GM12878 (cell line): Measurements from ENCODE around the gene ITCH.

Experiments
- CTCF ChIP-seq, 3 experiments: IDR thresholded peaks in 2 of 3; conservative IDR thresholded peaks in 1 of 3; 2 replicates each; pipeline ENCODE4 v1.5.1; 2011; ENCODE audit warnings: low read depth in 3 of 3, low read length in 3 of 3, mild to moderate bottlenecking in 3 of 3, control low read depth in 2 of 3, moderate library complexity in 2 of 3, inconsistent platforms in 1 of 3, mixed read lengths in 1 of 3; ENCODE audit not compliant: control insufficient read depth in 2 of 3, insufficient read depth in 1 of 3; ENCODE audit errors: extremely low read depth in 1 of 3
- EZH2 ChIP-seq: IDR thresholded peaks from 2 replicates; pipeline ENCODE4 v1.6.1; 2012; ENCODE audit warnings: low read depth, mild to moderate bottlenecking, control low read depth, inconsistent platforms, low read length, borderline replicate concordance; ENCODE audit not compliant: control insufficient read depth
- FOXK2 ChIP-seq: fragments of 450-650 bp; IDR thresholded peaks from 2 replicates; pipeline ENCODE4 v1.6.1; 2017; ENCODE audit warnings: mild to moderate bottlenecking, moderate library complexity
- MTA3 ChIP-seq: IDR thresholded peaks from 2 replicates; pipeline ENCODE4 v1.6.1; 2012; ENCODE audit warnings: low read length, inconsistent platforms, borderline replicate concordance
- NR2C2 ChIP-seq: IDR thresholded peaks from 2 replicates; pipeline ENCODE4 v1.6.1; 2011; ENCODE audit warnings: borderline replicate concordance, low read depth; ENCODE audit not compliant: control insufficient read depth, insufficient read length
- RAD21 ChIP-seq: IDR thresholded peaks from 2 replicates; pipeline ENCODE4 v1.6.1; 2011; ENCODE audit warnings: mild to moderate bottlenecking, low read depth, low read length, moderate library complexity; ENCODE audit not compliant: insufficient read depth
- SMC3 ChIP-seq: IDR thresholded peaks from 2 replicates; pipeline ENCODE4 v1.6.1; 2011; ENCODE audit warnings: low read length, improper control_type of control experiment, borderline replicate concordance

DNA sequence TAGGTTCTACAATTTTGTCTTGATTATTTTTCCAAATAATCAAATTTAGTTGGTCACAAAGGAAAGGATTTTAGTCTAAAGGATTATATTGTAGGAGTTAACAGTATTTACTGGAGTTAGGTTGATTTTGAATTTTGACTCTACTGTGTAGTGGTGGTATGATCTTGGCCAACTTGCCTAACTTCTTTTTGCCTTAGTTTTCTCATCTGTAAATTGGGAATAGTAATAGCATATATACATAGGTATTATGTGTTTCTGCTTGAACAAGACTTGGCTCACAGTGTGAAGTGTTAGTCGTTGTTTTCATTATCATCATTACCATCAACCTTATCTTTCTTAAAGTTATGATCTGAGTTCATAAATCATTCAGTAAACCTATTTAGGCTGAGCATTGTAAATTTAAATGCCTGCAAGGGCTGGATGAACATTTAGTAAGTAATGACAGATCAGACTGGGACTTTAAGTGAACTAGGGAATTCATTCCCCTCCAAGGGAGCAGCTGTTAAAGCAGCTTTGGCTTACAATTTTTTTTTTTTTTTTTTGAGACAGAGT, 11.2 kb downstream of the ITCH start:
- TF ChIP-seq SMC3 (no peak), FOXK2 (no peak), MTA3 (no peak), CTCF (IDR thresholded peaks at IDR 0.05 in 2 of 3, conservative IDR thresholded peaks at IDR 0.05 in 1 of 3; ENCODE audit: control insufficient read depth in 2 of 3, extremely low read depth in 1 of 3, insufficient read depth in 1 of 3, low read depth in 3 of 3, low read length in 3 of 3) (no peak), EZH2 (no peak), RAD21 (no peak), NR2C2 (no peak)
